H7 (cell line): ENCODE data around the gene OGDH. TPM values are rescaled to one million over a fixed set of nuclear protein-coding genes. Genes with fewer than 3 reads are reported as not detected.
A peak's percentile ranks its signal among the peaks of the same experiment; 100 is the strongest.
"Not testable (repeated sequence)": the region's sequence is repeated elsewhere in the genome, so short reads cannot be mapped to it uniquely, and the experiment has no call there.

Source experiments
- DNase-seq: peaks from one replicate; pipeline ENCODE4 v3.0.0; 2012
- H3K27me3 ChIP-seq: 2 replicates; pipeline ENCODE4 v1.6.0; 2011; ENCODE audit warnings: mild to moderate bottlenecking, low read length; ENCODE audit not compliant: control insufficient read depth, insufficient read depth
- H3K36me3 ChIP-seq: replicated peaks from 2 replicates; pipeline ENCODE4 v1.5.1; 2011; ENCODE audit warnings: low read length; ENCODE audit not compliant: control insufficient read depth, insufficient read depth
- H3K4me3 ChIP-seq: 2 replicates; pipeline ENCODE4 v1.5.1; 2011; ENCODE audit warnings: low read depth, mild to moderate bottlenecking, control low read depth, low read length, moderate library complexity; ENCODE audit not compliant: insufficient read depth
- total RNA-seq: library from RNA; depleted of rRNA; stranded (reverse); fragments of >200 nt; shearing (Covaris generic); gene quantifications from 2 replicates; pipeline ENCODE4 v1.2.3, GENCODE V29; 2014; rRNA removed

Gene OGDH
- 63.1 and 71.3 TPM in 2 replicates for total RNA-seq

DNA sequence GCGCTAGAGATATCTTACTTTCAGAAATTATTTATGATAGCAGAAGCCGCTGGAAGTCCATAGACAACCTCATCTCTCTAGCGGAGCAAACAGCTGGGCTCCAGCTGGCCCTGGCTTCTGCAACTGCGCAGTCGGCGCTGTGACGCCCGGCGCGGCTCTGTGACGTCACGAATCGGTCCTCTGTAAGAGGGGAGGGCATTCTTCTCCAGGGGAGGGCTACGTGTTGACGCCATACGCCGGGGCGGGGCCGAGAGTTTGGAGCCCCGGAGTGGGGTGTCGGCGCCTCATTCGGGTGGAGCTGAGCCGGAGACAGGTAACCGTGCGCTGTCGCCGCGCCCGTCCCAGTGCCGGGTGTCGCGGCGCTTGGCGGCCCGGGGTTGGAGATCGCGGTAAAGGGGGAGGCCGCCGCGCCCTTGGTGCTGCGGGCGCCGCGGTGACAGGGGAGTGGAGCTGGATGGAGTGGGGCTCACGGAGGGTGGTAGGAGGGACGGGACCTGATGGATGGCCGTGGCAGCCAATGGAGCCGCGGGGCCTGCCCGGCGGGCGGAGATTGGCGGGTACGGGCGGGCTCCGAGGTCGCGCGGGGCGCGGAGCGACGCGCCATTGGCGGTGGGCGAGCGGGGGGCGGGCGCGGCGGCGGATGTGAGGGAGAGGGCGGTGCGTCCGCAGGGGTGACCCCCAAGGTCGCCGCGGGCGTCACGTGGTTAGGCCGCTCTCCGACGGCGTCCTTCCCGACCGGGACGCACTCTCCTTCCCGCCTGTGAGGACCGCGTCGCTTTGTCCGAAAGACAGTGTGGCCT lies at the start of gene OGDH:
OGDH (plus strand) TSS at position 287 of the 800 bp plus-strand sequence. CDS start 17,717 bp downstream, outside the sequence.
- peak within 1 kb of the TSS; percentile 83 for H3K4me3 ChIP-seq
- DNase-seq, result peak; percentile 100

DNA sequence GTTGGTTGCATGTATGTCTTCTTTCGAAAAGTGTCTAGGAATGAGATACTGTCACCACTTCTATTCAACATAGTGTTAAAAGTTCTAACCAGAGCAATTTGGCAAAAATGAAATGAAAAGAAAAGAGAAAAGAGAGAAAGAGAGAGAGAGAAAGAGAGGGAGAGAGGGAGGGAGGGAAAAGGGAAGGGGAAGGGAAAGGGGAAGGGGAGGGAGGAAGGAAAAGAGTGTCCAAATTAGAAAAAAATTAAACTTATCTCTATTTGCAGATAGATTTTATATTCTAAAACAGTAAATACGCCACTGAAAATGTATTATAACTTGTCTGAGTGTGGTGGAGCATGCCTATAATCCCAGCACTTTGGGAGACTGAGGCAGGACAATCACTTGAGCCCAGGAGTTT lies 48.9 kb upstream of the OGDH start:
- H3K4me3 ChIP-seq, result no peak overlapping the region
- no peaks in the 10 kb centered on the region for H3K36me3 ChIP-seq
- H3K27me3 ChIP-seq, result no peaks in the 10 kb centered on the region
- DNase-seq, result no peak

More for the DNA sequence above, at the start of gene OGDH:
- Histone ChIP-seq H3K27me3 (no peaks in the 10 kb centered on the region), H3K36me3 (no peaks in the 10 kb centered on the region)

DNA sequence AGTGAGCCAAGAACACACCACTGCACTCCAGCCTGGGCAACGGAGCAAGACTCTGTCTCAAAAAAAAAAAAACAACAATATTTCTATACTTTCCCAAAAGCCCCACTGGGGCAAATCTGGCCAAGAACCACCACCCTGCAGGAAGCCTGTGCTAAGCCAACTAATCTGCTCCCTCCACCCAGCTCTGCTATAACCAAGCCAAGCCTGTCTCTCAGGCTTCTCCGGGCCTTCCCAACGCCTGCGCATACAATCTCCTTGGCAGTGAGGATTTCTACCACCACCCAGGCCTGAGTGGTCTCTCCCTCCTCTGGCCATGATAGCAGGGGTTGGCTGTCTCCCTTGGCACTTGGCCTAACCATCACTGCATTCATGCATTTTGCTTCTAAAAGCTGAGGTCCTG lies 46.9 kb upstream of the OGDH start:
- Histone ChIP-seq H3K27me3 (no peaks in the 10 kb centered on the region), H3K4me3 (no peak overlapping the region)
- DNase-seq, result no peak

DNA sequence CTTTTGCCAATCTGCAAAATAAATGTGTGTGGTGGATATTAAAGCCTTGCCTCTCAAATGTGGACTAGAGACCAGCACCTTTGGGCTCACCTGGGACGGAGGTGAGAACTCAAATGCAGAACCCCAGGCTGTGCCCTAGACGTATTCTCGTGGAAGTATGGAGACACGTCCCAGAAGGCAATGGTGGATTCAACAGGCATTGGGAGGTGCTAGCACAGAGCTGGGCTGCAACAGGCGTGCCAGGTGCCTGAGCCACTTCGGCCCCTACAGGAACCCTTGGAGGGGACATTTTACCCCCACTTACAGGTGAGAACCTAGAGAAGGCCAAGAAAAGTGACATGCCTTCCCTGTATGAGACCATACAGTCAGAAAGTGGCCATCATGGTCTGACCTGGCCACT lies 44.9 kb upstream of the OGDH start:
- no peaks in the 10 kb centered on the region for H3K27me3 ChIP-seq
- H3K36me3 ChIP-seq, result peaks cover 12% of the 10 kb centered on the region
- H3K4me3 ChIP-seq, result no peak overlapping the region
- no peak for DNase-seq

More for the DNA sequence above, 46.9 kb upstream of the OGDH start:
- peaks cover 1% of the 10 kb centered on the region for H3K36me3 ChIP-seq

DNA sequence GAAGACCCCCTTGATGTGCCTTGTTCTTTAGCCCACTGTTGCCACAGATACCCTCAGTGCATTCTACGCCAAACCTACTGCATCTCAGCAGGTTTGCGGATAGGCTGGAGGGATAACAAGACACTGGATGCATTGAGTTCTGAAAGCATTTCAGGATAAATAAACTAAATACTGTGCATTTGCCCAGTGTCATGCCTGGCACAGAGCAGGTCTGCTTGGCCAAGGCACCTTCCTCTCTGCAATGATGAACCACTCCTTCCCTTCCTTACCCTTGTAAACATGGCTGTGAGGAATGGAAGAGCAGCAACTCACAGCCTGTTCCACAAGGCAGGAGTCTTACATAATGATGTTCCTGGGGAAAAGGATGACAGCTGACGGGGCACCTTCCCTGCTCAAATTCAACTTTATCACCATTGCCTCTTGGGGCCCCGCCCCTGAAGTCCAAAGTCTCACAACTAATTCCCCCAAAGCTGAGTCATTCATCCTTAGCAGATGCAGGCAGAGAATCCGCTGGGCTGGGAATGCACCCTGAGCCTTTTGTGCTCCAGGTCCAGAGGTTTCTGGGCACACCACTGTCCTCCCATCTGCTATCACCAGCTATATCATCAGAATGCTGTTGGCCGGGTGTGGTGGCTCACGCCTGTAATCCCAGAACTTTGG lies 44.3 kb upstream of the OGDH start:
- no peak overlapping the region for H3K4me3 ChIP-seq
- DNase-seq, result no peak
- H3K36me3 ChIP-seq, result peaks cover 13% of the 10 kb centered on the region
- no peaks in the 10 kb centered on the region for H3K27me3 ChIP-seq

DNA sequence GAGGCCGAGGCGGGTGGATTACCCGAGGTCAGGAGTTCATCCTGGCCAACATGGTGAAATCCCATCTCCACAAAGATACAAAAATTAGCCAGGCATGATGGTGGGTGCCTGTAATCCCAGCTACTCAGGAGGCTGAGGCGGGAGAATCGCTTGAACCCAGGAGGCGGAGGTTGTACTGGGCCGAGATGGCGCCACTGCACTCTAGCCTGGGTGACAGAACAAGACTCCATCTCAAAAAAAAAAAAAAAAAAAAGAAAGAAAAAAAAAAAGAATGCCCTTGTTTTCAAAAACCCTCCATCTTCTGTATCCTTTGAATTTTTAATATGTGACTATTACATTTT lies 43.8 kb upstream of the OGDH start:
- H3K36me3 ChIP-seq, result peaks cover 18% of the 10 kb centered on the region
- not testable (repeated sequence) for H3K4me3 ChIP-seq, DNase-seq, H3K27me3 ChIP-seq

DNA sequence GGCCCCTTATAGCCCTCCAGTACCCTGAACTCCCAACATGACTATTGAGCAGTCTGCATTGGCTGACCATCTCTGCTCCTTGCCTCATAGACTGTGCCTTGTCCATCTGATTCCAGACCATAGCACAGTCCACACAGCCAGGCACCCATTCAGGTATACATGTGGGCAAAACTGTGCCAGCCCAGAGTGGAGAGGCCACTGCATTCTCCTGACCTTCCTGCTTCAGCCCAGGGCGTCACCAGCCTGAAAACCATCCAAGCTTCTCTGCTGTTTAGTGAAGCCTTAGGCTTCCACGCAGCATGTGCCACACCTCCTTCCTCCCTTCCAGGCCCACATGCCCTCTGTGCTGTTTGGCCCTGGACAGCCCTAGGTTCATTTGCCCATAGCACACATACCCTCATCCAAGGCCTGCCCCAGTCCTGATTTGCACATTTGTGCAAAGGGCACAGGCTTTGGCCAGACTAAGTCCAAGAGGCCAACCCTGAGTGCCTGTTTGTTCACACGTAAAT lies 43.2 kb upstream of the OGDH start:
- no peaks in the 10 kb centered on the region for H3K27me3 ChIP-seq
- H3K36me3 ChIP-seq, result peaks cover 24% of the 10 kb centered on the region
- DNase-seq, result no peak
- no peak overlapping the region for H3K4me3 ChIP-seq

DNA sequence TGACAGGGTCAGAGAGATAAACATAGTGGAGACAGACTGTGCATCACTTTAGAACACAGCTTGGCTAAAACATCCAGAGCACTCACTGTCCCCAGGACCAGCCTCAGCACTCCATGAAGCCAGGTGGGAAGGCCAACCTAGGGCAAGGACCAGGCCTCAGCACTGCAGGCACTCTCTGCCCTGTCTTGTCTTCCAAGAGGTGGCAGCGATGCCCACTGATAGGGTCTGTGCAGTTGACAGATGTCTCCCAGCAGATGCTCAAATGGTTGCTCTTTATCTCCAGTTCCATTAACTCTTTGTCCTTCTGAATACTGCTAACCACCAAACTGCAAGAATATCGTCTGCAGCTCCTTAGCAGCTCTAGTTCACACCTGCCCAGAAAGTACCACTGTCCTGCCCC lies 41.8 kb upstream of the OGDH start:
- H3K27me3 ChIP-seq, result no peaks in the 10 kb centered on the region
- DNase-seq, result no peak
- H3K4me3 ChIP-seq, result no peak overlapping the region
- peaks cover 37% of the 10 kb centered on the region for H3K36me3 ChIP-seq

DNA sequence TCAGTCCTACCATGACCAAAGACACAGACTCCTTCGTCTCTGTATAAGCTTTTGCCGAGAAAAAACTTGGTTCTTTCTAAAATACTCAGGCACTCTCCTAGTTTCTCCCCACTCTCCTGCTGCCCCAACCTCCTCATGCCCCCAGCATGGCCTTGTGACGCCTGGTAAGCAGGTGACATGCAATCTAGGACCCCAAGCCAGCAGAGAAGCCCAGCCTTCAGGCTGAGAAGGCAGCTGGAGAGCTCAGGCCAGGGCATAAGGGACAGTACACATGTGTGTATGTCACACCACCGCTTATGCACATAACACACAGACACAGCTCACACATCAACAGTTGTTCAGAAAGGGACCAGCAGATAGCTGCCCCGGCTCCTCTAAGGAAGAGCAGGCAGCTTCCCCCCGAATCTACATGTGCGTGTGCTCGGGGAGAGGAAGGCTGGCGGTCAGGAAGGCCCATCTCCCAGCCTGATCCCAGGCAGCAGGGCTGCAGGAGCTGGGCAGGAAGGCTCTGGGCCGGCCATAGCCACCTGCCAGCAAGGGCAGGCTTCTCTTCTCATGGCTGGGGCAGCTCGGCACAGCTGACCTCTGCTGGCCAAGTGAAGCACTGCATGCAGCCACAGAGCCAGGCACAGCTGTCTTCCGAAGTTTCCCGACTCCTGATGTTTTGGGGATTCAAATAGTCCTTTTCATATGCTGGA lies 41.2 kb upstream of the OGDH start:
- Histone ChIP-seq H3K4me3 (no peak overlapping the region), H3K36me3 (peaks cover 42% of the 10 kb centered on the region), H3K27me3 (no peaks in the 10 kb centered on the region)
- DNase-seq, result peak; percentile 86

DNA sequence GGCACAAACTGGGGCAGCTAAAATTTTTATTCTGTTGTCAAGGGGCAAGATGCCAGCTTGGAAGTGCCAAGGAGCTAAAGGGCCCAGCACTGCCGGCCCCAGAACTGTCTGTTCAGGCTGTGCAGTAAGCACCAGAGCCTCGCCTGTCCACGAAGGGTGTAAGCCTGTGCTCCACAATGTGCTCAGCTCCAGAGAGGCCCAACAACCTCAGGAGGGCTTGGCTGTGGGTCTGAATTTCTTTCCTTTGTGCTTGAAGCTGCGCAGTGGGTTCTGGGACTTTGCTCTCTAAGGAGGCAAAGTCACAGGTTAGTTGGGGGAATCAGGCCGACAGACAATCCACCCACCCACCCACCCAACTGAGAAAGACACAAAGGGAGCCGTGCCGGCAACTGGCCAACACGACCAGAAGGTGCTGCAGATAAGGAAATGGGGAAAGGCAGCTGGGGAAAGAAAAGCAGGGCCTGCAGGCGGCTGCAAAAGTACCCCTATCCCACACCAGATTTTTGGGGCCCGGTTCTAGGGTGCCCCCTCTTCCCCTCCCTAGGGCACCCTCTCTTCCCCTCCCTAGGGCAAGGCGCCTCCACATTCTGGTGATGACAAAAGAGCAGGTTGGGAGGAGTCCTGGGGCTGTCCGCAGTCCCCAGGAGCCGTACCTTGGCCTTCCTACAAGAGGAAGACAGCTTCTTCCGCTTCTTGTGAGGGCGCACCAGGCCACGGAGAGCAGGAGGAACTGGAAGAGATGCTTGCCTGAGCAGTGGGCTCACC lies 40.5 kb upstream of the OGDH start:
- Histone ChIP-seq H3K27me3 (no peaks in the 10 kb centered on the region), H3K36me3 (peaks cover 48% of the 10 kb centered on the region), H3K4me3 (no peak overlapping the region)
- DNase-seq, result peak; percentile 31

DNA sequence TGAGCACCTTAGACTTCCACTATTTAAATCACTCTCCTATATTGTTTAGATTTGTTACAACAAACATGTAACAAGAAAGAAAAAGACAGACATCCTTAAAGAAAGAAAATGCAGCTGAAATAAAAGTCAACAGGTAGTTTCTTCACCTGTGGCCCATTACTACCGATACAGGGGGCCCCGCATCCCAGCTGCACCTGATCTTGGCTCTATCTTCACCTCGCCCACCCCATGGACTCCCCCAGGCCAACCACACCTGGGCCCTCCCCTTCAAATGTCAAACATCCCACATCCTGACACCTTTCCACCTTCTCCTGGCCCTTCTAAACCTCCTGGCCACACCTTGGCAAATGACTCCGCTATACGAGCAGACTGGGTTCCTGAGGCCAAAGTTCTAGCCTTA lies 39.7 kb upstream of the OGDH start:
- Histone ChIP-seq H3K27me3 (no peaks in the 10 kb centered on the region), H3K36me3 (peaks cover 54% of the 10 kb centered on the region), H3K4me3 (no peak overlapping the region)

DNA sequence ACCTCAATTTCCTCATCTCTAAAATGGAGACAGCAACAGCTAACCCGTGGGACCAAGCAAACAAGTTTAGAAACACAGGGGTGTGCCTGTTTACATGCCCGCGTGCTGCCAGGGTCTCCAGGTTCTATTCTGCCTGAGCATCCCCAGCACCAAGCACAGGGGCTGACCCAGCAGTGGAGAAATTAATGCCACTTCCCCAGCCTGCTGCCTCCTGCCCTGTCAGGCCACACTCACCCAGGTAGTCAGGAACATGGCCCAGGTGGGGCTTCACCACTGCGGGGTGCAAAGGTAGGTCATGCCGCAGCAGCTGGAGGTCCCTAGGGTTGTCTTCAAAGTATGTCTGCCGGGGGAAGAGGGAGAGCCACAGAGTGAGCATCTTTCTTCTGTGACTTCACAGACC lies 38.5 kb upstream of the OGDH start:
- DNase-seq, result no peak
- Histone ChIP-seq H3K27me3 (no peaks in the 10 kb centered on the region), H3K36me3 (peaks cover 65% of the 10 kb centered on the region), H3K4me3 (no peak overlapping the region)

More for the DNA sequence above, 39.7 kb upstream of the OGDH start:
- peak; percentile 8 for DNase-seq

DNA sequence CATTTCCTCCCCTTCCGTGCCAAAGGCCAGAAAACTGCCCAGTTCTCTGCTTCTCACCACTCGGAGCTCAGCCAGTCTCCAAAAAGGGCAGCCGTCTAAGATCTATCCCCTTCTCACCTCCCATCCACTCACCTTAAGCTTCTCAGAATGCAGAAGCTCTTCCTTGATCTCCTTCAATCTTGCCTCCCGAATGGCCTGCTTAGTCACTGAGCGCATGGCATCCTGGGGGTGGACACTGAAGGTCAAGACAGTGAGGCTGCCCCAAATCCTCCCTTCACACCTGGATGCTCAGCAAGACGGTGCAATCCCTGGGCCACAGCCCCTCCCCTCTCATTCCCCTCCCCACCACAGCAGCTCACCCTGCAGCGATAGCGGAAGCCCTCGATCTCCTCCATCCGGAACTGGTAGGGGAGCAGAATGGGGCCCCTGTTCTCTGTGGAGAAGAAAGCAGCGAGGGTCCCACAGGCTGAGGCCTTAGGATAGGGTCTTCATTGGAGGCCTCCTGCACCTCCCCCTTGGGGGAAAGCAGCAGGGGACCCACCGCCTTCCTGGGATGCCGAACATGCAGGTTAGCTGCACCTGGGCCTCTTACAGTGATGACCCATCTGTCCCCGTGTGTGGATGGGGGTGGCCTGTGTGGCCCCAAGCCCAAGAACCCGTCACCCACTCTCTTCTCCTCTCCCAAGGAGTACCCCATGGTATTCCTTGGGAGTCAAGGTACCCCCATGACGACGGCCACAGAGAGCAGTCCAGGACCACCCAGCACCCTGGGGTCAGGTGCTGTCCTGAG lies 37.5 kb upstream of the OGDH start:
- DNase-seq, result peak; percentile 10
- Histone ChIP-seq H3K27me3 (no peaks in the 10 kb centered on the region), H3K4me3 (no peak overlapping the region), H3K36me3 (peaks cover 65% of the 10 kb centered on the region)
